Measurements from ENCODE around the gene GRIK2.

The GRIK2 gene

DNA sequence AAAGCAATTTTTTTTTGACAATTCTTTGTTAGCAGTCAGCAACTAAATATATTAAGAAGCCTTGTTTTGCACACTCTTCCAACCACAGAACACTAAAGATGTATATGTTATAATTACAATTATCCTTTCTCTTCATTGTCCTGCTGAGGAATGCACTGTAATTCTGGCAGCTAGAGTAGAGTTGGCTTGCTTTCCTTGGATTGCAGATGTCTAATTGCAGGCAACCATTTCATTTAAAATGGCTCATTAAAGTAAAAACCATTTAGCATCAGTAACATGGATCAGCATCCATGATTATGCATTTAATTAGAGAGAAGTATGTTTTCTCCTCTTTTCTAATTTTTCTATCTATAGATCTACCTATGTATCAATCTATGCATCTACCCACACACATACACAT is 335.4 kb downstream of the GRIK2 start:
- no peak for DNase-seq

DNA sequence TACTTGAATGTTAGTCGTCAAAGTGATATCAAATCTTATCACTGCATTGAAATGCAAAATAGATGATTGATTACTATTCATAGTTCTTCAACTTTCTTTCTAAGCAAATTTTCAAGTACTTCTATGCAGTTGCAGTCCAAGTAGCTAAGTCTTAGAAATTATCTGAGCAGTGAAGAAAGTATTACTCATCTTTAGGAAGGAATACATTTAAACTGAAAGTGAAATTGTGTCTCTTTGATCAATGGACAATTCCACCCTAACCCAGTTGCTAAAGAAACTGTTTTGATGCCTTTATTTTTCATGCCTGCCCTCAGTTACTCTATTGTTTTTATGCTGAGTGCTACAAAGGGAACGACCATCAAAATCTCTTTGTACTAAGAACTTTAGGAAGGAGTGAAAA is 337.4 kb downstream of the GRIK2 start:
- no peak for DNase-seq

DNA sequence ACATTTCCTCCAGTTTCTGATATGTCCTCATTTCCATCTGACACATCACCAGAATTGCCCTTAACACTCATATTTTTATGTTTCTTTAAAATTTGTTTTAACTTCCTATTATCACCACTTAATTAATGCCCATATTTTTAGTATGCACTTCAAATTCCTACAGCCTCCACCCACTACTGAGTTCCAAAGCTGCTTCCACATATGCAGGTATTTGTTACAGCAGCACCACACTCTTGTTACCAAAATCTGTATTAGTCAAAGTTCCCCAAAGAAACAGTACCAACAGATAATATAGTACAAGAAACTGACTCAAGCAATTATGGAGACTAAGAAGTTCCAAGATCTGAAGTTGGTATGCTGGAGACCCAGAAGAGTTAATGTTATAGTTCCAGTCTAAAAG is 340.4 kb downstream of the GRIK2 start:
- DNase-seq: no peak

DNA sequence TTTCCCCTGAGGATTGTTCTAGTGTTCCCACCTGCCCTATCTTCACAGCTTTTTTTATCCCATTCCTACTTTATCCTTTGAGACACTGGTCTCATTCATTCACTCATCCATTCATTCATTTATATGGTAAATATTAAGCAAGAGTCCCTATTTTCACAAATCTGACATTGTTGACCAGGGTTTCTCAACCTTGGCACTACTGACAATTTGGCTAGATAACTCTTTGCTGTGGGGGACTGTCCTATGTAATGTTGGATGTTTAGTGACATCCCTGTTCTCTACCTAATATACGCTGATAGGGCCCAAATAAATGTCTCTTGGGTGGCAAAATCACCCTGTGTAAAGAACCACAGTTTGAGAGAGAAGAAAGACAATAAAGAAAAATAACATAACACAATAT is 345.0 kb downstream of the GRIK2 start:
- no peak for DNase-seq

DNA sequence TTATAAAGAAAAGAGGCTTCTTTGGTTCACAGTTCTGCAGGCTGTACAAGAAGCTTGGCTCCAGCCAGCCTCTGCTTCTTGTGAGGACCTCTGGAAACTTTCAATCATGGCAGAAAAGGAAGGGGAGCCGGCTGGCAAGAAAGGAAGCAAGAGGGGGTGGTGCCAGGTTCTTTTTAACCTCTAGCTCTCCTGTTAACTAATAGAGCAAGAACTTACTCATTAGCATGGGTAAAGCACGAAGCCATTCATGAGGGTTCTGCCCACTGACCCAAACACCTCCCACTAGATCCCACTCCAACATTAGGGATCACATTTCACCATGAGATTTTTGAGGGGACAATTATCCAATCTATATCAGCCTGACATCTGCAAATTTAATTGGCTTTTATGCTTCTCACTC is 347.1 kb downstream of the GRIK2 start:
- DNase-seq: no peak

GRCh38 chr6:101741474-101742171 is 348.1 kb downstream of the GRIK2 start:
- no peak for DNase-seq

DNA sequence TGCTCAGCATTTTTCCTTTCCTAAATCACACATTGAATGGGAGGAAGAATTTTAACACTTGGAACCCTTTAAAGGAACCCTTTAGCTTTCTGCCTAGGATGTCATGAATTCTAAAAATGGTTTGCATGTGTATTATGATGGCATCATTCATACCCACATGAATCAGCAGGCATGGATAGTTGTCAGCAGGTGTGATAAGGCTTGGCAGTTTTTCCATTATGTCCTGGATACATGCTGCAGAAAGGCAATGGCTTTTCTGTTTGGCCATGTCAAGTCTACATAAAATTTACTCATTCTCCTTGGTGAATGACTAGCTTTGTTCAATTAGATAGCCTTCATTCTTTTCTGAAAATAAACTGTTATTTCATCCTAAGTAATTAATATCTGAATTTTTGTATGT is 353.7 kb downstream of the GRIK2 start:
- DNase-seq: no peak

GRCh38 chr6:101747716-101748115 is 354.2 kb downstream of the GRIK2 start:
- no peak for DNase-seq

DNA sequence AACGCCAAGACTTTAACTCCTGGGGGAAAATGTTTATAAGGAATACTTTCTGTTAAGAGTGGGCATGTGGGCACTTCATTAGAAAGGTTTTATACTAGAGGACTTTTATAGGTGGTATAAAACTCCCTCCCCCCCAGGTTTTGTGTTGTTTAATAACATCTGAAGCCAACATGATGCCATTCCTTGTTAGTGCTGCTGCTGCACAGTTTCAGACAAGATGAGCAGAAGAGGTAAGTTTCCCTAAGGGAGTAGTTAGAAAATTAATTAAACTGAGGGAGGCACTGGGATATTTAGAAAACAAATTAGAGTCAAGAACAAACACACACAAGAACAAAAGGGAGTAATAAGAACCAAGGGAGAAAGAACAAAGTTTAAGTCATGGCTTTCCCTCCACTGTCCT is 362.4 kb downstream of the GRIK2 start:
- DNase-seq: no peak

DNA sequence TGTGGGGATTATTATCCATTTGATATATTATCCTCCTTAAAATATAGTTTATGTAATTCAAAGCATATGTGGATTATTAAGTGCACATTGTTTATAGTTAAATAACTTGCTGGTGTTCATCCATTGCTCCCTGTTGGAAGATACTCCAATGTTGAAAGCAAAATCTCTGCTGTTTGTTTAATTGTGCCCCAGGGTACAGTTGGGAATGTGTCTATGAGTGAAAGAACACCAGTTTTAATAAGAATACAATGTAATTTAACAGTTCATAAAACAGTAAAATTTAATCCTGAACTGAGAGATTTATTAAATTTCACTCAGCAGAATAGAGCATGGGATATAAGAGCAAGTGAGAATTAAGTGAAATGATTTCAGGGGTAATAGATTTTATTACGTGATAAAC is 364.9 kb downstream of the GRIK2 start:
- no peak for DNase-seq

- no peak for DNase-seq
Measured at GRCh38 chr6:101760843-101761621, 367.5 kb downstream of the GRIK2 start.

GRCh38 chr6:101762851-101763250 is 369.3 kb downstream of the GRIK2 start:
- no peak for DNase-seq

GRCh38 chr6:101765281-101765680 is 371.8 kb downstream of the GRIK2 start:
- no peak for DNase-seq

DNA sequence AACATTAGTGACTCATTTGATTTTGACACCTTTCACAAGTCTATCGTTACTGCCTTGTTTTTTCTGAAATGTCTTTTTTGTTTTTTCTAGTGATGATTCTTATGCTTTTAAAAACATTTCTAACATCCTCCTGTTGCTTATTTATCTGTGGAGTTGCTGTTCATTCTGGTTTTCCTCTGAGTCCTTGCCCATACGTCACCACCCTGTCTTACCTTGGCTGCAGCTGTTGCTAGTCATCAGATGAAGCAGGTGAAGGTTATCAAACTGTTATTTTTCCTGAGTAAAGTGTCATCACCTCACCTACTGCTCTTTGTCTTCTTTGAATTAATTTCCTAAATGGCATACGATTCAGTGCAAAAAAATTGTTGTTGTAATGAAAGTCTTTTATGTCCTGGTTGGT is 376.6 kb downstream of the GRIK2 start:
- DNase-seq: no peak

GRCh38 chr6:101776919-101777350 is 383.4 kb downstream of the GRIK2 start:
- DNase-seq: no peak

DNA sequence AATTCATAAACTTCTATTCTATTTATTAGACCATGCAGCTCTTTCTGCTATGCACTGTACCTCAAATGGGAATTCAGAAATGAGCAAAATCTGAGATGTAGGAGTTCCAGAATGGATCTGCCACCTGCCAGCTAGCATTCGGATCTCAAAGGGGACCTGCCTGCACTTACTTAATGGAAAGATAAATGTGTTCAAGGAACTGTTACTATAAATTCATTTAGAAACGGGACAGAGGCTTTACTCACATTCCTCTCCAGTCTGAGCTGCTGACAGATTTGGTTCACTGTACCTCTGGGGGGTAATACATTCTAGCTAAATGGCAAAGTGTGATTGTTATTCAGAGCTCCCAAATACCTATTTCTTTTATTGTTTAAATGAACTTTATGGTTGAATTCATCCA is 384.1 kb downstream of the GRIK2 start:
- DNase-seq: no peak

GRCh38 chr6:101779051-101779844 is 385.7 kb downstream of the GRIK2 start:
- no peak for DNase-seq

DNA sequence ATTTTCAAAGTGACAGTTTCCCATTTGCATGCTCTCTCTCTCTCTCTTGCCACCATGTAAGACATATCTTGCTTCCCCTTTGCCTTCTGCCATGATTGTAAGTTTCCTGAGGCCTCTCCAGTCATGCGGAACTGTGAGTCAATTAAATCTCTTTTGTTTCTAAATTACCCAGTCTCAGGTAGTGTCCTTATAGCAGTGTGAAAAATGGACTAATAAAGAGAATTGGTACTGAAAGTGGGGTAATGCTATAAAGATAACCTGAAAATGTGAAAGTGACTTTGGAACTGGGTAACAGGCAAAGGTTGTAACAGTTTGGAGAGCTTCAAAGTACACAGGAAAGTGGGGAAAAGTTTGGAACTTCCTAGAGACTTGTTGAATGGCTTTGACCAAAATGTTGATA is 389.8 kb downstream of the GRIK2 start:
- no peak for DNase-seq

- no peak for DNase-seq
Measured at GRCh38 chr6:101784094-101784493, 390.6 kb downstream of the GRIK2 start.

GRCh38 chr6:101799531-101799930 is 406.0 kb downstream of the GRIK2 start:
- no peak for DNase-seq

- DNase-seq: no peak
Measured at GRCh38 chr6:101800598-101800997, 407.1 kb downstream of the GRIK2 start.

DNA sequence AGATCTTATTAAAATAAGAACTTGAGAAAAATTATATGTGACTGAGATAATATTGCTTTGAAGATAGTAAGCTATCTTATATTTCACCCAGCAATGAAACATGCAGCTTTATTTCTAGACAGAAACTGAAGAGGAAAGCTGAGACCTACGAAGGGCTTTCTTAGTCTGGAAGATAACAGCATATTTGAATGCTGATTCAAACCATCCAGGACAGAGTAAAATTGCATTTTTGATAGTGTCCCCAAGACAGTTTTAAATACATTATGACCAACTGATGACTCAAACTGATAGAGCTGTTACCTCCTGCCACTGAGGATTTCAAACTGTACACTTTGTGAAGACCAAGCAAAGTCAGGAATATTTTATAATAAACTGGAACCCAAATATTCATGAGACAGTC is 409.6 kb downstream of the GRIK2 start:
- no peak for DNase-seq

DNA sequence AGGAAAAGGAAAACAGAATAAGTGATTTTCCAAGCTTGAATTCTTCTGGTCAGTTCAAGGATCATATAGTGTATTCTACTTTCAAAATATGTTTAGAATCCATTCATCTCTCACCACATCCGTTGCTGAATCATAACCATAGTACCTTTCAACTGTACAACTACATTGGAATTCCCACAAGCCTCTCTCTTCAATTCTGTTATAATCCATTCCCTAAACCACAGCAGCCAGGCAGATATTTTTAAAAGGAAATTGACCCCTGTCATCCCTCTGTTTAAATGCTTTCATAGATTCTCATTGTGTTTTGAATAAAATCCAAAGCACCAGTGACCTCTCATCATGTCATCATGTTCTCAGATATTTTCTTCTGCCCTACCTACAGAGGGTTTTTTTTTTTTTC is 412.7 kb downstream of the GRIK2 start:
- DNase-seq: no peak

DNA sequence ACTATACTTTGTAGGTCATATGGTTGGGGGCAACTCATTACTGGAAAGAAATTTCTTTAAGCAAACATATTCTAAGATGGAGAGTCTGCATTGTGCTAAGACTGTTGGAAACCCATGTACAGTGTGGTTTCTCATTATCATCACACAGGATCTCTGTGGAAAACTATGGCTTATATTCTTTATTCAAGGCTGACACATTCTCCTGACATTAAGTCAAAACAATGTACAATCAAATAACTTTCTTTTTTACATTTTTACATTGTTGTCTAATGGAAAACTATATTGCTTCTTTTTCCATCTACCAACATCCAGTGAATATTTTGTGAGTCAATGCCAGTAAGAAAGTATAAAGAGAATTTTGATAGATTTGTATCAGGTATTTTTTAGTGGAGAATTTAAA is 417.6 kb downstream of the GRIK2 start:
- DNase-seq: no peak
